Pancreas (tissue), 10 donors: ENCODE data around the gene POU6F2. TPM values are rescaled to one million over a fixed set of nuclear protein-coding genes. Genes with fewer than 3 reads are reported as not detected.

ENCODE experiments used
- ATAC-seq, 4 donors: fragments of 200-7000 bp; cut with Tn5 transposase; one replicate each; pipeline versions ENCODE4 v1.8.0 to v1.9.1; 2020; ENCODE audit warnings: mild to moderate bottlenecking in 4 of 4, moderate library complexity in 4 of 4
- DNase-seq, 6 donors: peaks; one replicate each; pipeline ENCODE4 v3.0.0-alpha.2; 2020
- FAIRE-seq: peaks from 2 replicates; lab custom pipeline; 2012; peaks lifted over from hg19 to GRCh38; lab: Jason Lieb, UNC
- H3K27ac ChIP-seq, 4 donors: fragments of 200-600 bp; sonication (generic); 1 replicate in 3 of 4; 2 replicates in 1 of 4; pipeline versions ENCODE4 v1.5.0 to v1.8.0; 2020
- H3K27me3 ChIP-seq, 4 donors: fragments of 200-600 bp; one replicate each; pipeline ENCODE4 v1.8.0; 2021
- H3K36me3 ChIP-seq, 3 donors: fragments of 200-600 bp; sonication (generic) in 1 of 3; one replicate each; pipeline versions ENCODE4 v1.5.0 to v1.8.0; 2020 to 2021
- H3K4me1 ChIP-seq, 3 donors: fragments of 200-600 bp; one replicate each; pipeline ENCODE4 v1.8.0; 2021
- H3K4me3 ChIP-seq, 4 donors: fragments of 200-600 bp; sonication (generic) in 2 of 4; one replicate each; pipeline versions ENCODE4 v1.5.0 to v1.8.0; 2020 to 2021
- H3K9me3 ChIP-seq, 4 donors: fragments of 200-600 bp; one replicate each; pipeline ENCODE4 v1.8.0; 2021
- WGBS, 2 donors: extraction: QIAGEN DNeasy Blood & Tissue Kit; methylation state at CpG; one replicate each; pipeline ENCODE4 v1.1.7; 2013; 5-methylcytosine and 5-hydroxymethylcytosine counted together
- intact Hi-C, 3 donors: fragments of 100-400 bp; cut with DNase I; formaldehyde crosslinking; loops; one replicate each; pipeline versions ENCODE4 v1.11.1 to v1.14.2; 2022
- polyA plus RNA-seq, 2 donors: library from polyadenylated mRNA; stranded (reverse); fragments of 200-250 nt; gene quantifications; one replicate each; pipeline ENCODE4 v1.2.3, GENCODE V29; 2013
- total RNA-seq, 6 donors: library from RNA; stranded (reverse); fragmentation: NEBNext Ultra II Directional in 4 of 6; extraction: Animal tissue kit (Norgen Biotek cat#: 25700) in 4 of 6; gene quantifications; one replicate each; pipeline versions ENCODE4 v1.2.1 to v1.2.4, GENCODE V29; 2021 to 2023
- TF ChIP-seq, protein P1 (sequence below), 4 donors: fragments of 200-600 bp; sonication (generic) in 3 of 4; IDR thresholded peaks; one replicate each; pipeline versions ENCODE4 v1.5.0 to v1.8.0; 2021; ENCODE audit warnings: antibody characterized with exemption in 4 of 4
- donor health status: healthy with polysubstance abuse.
- donor health status: DM: no; HTN: no; CAD: no; lungs with moderate emphysema.
- donor health status: DM: no; HTN: no; CAD: no.
- donor health status: control.
- donor health status: control.
- donor health status: Bipolar disorder and iron deficiency.
- donor health status: DM: yes; HTN: yes; CAD: no.
- donor health status: DM: no; HTN: no; CAD: no.
- donor health status: DM: no; HTN: no; CAD: no.
- donor health status: DM: yes; HTN: yes; CAD: no.

Gene POU6F2
- total and polyA plus RNA-seq, 8 donors = 1.3 to 4.2 (median 2.4) TPM

DNA sequence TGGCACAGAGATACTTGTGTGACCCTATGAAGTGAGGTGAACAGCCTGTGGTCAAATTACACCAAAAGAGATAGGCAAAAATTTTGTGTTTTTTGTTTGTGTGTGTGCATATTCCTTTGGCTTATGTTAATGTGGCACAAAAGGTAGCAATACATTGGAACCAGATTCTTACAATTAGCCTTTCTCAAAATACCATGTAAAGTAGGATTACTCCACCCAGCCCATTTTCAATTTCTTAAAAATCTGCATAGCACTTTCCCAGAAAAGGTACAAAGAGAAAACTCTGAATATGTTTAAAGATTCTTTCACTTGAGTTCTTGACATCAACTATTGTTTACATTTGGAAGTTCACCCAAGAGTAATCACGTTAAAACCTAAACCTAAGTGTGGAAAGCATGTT lies 431.2 kb downstream of the POU6F2 start:
- H3K9me3 ChIP-seq = no peaks in the 10 kb centered on the region
- FAIRE-seq (no peak), DNase-seq (no peak), ATAC-seq (no peak)
- no peaks in the 10 kb centered on the region for H3K27me3 ChIP-seq
- no peak overlapping the region for H3K4me3 ChIP-seq
- no peaks in the 10 kb centered on the region for H3K36me3 ChIP-seq
- no peaks in the 10 kb centered on the region for H3K4me1 ChIP-seq
- intact Hi-C loops = no loop called here
- WGBS, 2 donors = 73 to 86% methylated on average over 1 of the region's 1 CpG
- no peak overlapping the region for H3K27ac ChIP-seq
- TF ChIP-seq, protein P1, sequence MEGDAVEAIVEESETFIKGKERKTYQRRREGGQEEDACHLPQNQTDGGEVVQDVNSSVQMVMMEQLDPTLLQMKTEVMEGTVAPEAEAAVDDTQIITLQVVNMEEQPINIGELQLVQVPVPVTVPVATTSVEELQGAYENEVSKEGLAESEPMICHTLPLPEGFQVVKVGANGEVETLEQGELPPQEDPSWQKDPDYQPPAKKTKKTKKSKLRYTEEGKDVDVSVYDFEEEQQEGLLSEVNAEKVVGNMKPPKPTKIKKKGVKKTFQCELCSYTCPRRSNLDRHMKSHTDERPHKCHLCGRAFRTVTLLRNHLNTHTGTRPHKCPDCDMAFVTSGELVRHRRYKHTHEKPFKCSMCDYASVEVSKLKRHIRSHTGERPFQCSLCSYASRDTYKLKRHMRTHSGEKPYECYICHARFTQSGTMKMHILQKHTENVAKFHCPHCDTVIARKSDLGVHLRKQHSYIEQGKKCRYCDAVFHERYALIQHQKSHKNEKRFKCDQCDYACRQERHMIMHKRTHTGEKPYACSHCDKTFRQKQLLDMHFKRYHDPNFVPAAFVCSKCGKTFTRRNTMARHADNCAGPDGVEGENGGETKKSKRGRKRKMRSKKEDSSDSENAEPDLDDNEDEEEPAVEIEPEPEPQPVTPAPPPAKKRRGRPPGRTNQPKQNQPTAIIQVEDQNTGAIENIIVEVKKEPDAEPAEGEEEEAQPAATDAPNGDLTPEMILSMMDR (IDR thresholded peaks at IDR 0.05) = no peak

DNA sequence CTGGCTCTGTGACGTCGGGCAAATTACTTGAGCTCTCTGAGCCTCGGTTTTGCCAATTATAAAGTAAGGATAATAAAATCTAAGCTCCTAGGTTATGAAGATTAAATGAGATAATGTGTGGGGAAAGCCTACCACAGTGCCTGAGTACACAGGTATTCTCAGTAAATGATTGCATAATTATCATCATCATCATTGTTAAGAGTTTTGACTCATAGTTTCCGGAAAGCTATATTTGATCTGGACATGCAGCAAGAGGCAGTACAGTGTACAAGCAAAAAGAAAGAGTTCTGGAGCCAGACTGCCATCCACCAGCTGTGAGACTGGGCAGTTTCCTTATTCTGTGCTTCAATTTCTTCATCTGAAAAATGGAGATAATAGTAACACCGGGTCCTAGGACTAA lies 432.9 kb downstream of the POU6F2 start:
- no peak for FAIRE-seq
- Histone ChIP-seq H3K9me3 (no peaks in the 10 kb centered on the region), H3K36me3 (no peaks in the 10 kb centered on the region), H3K27ac (no peak overlapping the region), H3K4me1 (no peaks in the 10 kb centered on the region), H3K4me3 (no peak overlapping the region), H3K27me3 (no peaks in the 10 kb centered on the region)
- no peak for ATAC-seq
- TF ChIP-seq, protein P1 (IDR thresholded peaks at IDR 0.05) = no peak
- DNase-seq = no peak
- intact Hi-C loops = no loop called here
- WGBS, 2 donors = 82 to 88% methylated on average over 5 of the region's 5 CpGs

DNA sequence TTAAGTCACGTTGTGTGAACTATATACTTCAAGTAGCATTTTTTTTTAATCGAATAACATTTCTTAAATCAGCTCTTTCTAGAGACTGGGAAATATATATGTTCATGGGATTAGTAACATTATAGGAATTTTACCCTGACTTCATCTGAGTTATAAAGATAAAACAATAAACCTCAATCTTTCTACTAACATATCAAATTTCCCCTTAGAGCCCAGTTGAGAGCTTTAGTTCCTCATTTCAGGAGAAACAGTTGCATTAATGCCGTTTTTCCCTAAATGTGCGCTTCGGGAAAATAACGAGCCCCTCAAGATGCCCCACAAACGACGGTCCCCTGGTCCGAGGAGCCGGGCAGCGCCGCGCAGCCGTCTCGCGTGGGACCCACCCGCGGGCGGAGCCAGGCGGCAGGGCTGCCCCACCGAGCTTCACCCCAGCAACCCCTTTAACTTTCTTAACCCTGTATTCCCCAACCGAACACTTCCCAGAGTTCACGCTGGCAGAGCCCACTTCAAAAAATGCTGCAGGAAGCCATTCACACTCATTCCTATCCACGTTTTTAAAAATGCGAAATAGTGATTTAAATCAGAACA lies 436.0 kb downstream of the POU6F2 start:
- H3K36me3 ChIP-seq = no peaks in the 10 kb centered on the region
- ATAC-seq (peak in 3 of 4 donors; percentile 40 to 49 (median 45)), FAIRE-seq (no peak), DNase-seq (no peak)
- no peaks in the 10 kb centered on the region for H3K27me3 ChIP-seq
- H3K27ac ChIP-seq = no peak overlapping the region
- WGBS, 2 donors = 8 to 9% methylated on average over 25 of the region's 25 CpGs
- TF ChIP-seq, protein P1 (IDR thresholded peaks at IDR 0.05) = no peak
- intact Hi-C loops = no loop called here
- peak overlapping the region; percentile 24 to 65 (median 37) for H3K4me3 ChIP-seq
- H3K4me1 ChIP-seq = no peaks in the 10 kb centered on the region
- no peaks in the 10 kb centered on the region for H3K9me3 ChIP-seq

DNA sequence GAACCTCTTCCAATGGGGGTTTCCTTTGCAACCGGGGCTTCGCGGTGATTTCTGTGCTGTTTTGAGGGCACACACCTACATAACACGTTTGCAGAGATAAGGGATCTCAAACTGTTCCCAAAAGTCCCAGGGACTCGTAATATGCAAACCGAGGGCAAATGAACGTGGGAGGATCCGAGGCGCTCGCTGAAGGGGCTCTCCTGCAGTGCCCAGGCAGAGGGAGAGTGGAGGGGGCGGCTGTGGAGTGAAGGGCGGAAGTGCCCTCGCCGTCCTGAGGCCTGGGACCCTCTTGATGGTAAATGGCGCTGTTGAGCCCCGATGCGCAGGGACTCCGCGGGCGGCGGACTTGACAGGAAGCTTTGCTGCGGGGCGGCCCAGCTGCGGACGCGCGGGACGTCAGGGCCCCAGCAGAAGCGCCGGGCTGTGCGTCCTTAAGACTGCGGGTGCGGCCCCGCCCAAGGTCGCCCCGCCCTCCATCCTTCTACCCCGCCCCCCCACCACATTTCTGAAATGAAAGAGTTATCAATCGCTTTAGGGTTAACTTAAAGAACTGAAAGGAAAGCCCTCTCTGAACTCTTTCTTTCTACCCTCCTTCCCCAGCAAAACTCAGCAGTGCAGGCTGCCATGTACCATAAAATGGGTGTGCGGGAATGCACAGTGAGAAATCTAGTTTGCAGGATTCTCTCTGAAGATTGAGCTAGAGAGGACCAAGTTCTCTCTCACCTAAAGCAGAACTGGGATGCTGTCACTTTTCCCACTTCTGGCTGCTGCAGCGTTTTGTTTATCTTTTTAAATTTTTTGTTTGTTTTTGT lies 436.7 kb downstream of the POU6F2 start:
- H3K36me3 ChIP-seq = no peaks in the 10 kb centered on the region
- H3K27me3 ChIP-seq = no peaks in the 10 kb centered on the region
- FAIRE-seq (no peak), DNase-seq (peak in 5 of 6 donors; percentile 4 to 72 (median 23)), ATAC-seq (peak; percentile 56 to 92 (median 91))
- no peak overlapping the region for H3K27ac ChIP-seq
- WGBS, 2 donors = 0 to 1% methylated on average over 38 to 40 of the region's 40 CpGs
- intact Hi-C loops = no loop called here
- TF ChIP-seq, protein P1 (IDR thresholded peaks at IDR 0.05) = no peak
- no peaks in the 10 kb centered on the region for H3K4me1 ChIP-seq
- peak overlapping the region; percentile 24 to 65 (median 37) for H3K4me3 ChIP-seq
- no peaks in the 10 kb centered on the region for H3K9me3 ChIP-seq
